HG03045 (cell line): ENCODE results near the gene MYNN.
A peak's percentile ranks its signal among the peaks of the same experiment; 100 is the strongest.

Experiments used
- ATAC-seq: cut with Tn5 transposase; IDR thresholded peaks from one replicate; pipeline ENCODE4 v1.9.1; 2021; ENCODE audit warnings: mild to moderate bottlenecking, moderate library complexity; ENCODE audit not compliant: unreplicated experiment

MYNN gene

GRCh38 chr3:169822983-169823382 is 49.8 kb downstream of the MYNN start:
- no peak for ATAC-seq

GRCh38 chr3:169825316-169825715 is 52.1 kb downstream of the MYNN start:
- ATAC-seq, result no peak

GRCh38 chr3:169827712-169828111 is 54.5 kb downstream of the MYNN start:
- ATAC-seq, result no peak

GRCh38 chr3:169835533-169835932 is 62.3 kb downstream of the MYNN start:
- ATAC-seq, result no peak

- ATAC-seq, result peak; percentile 87
Observed at GRCh38 chr3:169836078-169836941, 63.1 kb downstream of the MYNN start.

- ATAC-seq, result no peak
Observed at GRCh38 chr3:169836942-169837275, 63.7 kb downstream of the MYNN start.

DNA sequence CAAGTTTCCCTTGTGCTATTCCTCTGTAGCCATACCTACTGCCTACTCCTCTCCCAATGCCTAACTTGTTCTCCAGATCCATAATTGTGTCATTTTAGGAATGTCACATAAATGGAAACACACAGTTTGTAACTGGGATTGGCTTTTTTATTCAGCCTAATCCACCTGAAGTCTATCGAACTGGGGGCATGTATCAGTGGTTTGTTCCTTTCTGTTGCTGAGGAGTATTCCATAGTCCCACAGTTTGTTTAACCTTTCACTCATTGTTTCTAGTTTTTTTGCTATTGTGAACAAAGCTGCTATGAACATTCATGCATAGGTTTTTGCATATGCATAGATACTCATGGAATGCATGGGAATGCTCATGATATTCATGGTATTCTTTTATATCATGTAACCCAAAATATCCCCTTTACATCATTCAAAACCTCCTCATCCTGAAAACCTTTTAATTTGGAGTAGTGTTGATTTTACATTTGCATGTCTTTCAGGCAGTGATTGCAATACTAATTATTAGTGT is 65.4 kb downstream of the MYNN start:
- no peak for ATAC-seq
